Midbrain (tissue), 1 donor: ENCODE data around the gene HRH2.
"Not testable (repeated sequence)": the region's sequence is repeated elsewhere in the genome, so short reads cannot be mapped to it uniquely, and the experiment has no call there.

Experiments used
- DNase-seq: peaks from one replicate; lab custom pipeline; 2025; lab: John Stamatoyannopoulos, UW

HRH2 gene

DNA sequence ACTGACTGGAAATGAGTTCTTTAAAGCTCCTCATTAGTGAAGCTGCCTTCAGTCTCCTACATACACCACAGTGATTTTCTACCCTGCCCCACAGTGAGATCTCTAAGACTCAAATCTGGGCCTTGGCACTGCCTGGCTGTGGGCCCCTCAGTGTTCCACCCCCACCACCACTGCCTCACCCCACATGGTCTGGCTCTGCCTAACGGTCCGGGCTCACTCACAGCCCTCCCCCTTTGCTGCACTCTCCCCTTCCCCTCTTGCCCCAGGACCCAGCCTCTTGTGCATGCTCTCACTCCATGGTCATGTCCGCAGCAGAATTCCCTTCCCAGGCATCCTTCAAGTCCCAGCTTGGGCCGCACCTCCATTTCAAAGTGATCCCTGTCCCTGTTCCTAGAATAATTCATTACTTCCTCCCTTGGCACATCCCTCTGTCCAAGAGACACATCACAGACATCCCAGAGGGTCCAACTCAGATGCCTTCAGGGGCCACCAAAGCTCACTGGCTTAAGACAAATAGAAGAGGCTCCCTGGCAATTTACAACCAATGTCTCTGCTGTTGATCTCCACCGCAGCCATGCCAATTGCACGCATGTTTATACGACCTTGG is 56.7 kb downstream of the HRH2 start:
- DNase-seq: no peak

DNA sequence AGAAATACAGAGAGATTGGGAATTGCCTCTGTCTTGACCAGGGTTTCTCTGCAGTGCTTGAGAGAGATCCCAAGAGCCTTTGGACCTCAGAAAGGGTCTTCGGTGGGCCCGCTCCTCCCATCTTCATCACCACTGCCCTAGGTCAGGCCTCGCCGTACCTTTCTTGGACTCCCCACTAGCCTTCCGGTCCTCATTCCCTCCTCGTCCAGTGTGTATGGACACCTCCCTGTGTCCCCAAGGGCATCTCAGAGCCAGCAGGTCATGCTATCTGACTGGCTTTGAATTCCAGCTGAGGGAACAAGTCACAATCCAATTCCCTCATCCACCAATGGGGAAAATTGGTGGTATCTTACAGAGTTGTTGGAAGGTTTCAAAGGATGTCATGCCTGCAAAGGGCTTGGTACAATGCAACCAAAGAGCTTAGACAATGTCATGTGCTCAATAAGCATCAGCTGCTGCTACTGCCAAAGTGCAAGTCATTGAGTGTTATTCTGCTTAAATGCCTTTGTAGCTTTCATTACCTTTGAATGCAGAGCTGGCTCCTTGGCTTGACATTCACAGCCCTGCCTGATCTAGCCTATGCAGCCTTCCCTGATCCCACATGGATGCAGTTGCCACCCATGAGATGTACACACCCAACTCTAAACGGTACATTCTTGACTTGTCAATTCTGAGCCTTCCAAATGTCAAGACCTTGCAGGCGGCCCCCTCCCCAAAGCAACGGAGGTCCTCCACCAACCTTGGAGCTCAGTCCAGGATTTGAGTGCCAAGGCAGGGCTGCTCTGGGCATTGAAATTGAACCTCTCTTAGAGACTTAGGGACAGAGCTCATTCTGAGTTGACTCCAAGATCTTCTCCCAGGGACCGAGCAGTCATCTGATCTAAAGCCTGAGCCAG is 58.0 kb downstream of the HRH2 start:
- no peak for DNase-seq

DNA sequence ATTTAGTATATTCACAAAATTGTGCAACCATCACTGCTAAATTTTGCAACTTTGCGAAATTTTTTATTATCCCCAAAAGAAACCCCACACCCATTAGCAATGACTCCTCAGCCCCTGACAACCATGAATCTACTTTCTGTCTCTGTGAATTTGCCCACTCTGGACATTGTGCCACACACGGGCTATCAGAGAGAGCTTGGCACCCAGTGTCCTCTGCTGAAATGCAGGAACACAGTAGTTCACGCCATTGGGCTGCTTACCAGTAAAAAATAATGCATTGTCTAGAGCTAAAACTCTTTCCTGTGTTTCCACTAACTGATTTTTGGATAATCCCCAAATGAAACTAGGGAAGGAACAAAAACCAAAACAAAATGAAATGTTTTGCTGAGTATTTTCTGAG is 60.0 kb downstream of the HRH2 start:
- no peak for DNase-seq

DNA sequence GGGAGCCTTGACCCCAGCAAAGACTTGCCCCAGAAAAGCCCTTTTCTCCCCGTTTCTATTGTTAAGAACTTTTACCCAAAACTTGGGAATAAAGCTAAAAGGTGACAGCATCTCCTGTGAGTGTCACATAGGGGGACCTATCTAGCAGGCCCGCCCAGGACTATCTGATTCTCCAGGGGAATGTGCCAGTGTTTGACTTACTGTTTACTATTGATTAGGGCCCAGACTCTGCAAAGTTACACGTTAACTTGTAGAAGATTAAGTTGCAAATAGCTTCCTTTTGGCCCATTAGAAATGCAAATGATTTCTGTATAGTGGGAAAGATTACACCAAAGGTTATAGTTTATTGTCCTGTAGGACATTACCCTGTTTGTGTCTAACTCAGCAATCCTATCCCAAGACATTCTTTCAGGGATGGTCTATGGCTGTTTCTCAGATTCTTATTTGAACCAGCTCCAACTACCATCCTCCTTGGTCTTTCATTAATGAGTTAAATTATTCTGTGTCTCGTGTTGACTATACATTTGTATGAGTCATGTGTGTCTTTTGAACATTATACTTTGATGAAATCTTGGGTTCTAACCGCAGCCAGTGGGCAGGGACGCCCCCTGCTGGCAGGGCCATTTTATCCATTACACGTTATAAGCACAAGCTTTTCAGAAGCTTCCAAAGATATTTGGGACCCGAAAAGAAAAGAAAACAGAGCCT is 60.7 kb downstream of the HRH2 start:
- DNase-seq: peak; percentile 3

DNA sequence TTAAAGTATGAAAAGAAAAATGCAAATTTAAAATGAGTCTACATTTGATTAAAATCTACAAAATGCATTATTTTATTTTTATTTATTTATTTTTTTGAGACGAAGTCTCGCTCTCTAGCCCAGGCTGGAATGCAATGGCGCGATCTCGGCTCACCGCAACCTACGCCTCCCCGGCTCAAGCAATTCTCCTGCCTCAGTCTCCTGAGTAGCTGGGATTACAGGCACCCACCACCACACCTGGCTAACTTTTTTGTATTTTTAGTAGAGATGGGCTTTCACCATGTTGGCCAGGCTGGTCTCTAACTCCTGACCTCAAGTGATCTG is 61.2 kb downstream of the HRH2 start:
- not testable (repeated sequence) for DNase-seq

DNA sequence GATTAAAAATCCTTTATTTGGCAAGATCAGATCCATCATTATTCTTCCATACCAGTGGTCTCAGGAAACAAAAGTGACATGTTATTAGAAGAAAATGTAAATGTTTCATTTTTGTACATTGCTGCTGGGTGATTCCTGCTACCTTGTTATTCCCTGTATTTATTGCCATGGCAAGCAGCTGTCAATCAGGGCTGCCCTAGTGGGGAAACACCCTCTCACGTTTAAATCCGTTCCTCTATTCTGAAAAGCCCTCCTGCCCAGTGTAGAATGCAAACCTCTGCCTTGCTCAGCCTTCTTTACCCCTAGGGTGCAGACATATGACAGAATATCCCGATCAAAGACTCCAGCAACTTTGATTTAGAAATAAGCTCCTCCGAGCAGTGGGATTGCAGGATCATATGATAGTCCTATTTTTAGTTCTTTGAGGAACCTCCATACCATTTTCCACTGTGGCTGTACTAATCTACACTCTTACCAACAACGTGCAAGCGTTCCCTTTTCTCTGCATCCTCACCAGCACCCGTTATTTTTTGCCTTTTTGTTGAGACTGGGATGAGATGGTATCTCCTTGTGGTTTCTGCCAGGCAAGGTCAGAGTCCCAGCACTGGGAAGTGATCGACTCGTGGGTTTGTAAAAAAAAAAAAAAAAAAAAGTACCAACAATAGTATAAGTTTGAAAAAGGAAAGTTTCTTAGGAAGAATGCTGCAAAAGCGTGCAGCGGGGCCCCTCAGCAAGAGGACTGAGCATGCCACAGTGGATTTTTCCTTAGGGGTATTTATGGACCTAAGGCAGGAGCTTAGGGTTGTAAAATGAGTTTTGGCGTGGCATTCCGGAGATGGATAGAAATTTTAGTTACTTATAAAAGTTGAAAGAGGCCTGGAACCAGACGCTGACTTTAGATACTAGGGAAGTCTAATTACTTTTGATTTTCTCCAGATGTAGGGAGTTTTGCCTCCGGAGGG is 66.7 kb downstream of the HRH2 start:
- no peak for DNase-seq

DNA sequence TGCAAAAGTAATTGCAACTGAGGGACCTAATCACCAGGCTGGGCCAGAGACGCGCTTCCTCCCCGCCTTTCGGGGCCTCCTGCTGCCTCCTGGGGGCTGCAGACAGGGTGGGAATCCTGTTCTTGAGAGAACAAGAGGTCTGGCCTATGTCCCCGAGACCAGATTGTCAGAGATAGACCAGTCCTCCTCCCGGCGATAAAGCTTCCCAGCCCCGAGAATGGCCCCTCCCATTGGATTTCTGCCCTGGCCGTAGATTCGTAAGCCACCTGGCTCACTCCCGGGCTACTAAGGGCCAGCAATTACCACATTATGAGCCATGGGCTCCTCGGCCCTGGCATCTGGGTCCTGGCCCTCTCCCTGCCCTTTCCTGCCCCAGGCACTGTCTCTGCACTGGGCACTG is 70.4 kb downstream of the HRH2 start:
- DNase-seq: no peak

DNA sequence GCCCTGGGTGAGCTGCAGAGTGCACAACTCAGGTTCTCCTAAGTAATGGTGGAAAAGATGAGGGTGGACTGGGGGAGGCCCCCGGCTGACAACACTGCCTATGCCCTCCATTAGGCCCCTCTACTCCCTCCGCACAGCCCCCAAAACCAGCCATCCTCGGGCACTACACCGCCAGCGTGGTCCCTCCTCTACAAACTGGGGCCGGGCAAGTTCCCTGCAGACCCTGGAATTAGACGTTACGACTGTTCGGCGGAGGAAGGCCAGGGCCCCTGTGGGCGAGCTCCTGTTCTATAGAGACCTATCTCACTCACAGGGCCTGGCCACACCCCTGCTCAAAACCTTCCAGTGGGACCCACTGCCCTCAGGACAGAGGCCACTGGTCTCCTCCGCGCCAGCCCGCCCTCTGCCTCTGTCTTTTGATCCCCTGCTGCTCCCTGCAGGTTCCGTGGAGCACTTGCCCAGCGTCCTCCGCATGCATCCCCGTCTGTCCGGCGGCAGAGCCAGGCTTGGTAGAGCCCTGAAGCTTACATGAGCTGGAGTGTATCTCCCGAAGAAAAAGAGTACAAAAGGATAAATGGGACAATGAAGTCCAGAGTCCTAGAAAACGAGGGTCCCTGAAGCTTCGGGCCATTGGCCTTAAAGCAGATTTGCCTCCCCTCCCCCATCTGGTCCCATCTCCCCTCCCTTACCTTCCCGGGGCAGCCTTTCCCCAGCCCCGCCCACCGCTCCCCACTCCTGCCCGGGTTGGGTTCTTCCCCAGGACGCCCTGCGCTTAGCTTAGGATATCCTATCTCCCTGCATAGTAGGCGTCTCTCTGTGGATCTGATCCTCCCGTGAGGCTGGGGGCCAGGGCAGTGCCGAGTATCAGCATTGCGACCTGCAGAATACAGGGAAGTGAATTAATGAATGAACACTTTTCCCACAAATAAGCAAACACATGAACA is 71.3 kb downstream of the HRH2 start:
- DNase-seq: no peak

DNA sequence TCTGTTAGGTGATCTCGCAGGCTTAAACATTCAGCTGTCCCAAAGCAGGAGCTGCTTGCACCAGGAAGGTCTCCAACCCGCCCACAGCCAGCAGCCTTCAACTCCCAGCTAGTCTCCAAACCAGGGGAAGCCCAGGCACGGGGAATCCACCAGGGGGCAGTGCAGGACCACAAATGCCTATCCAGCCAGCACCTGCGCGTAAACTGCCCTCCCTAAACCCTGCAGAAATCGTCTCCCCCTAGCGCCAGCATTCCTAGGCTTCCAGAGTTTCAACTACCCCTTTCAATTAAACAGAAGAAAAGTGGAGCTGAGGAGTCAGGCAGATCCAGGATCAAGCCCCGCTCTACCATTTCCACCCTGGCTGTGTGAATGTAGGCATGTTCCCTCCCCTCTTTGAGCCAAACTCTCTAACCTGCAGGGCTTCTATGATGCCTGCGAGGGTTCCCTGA is 72.0 kb downstream of the HRH2 start:
- DNase-seq: peak; percentile 89

DNA sequence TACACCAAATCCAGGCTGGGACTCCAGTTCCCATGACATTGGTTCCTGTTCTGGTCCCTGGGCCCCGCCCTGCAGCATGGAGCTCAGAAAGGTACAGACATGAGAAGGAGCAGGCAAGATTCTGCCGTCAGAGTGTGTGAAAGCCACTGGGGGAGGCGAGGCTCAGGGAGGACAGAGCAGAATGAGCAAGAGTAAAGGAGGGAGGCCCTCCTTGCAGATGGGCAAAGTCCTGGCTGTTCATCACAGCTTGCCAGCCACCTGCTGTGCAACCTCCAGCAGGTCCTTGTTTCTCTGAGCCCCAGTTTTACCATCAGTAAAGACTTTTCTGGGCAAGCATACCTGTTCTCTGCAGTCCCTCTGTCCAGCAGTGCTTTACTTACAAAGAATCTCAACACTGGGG is 73.3 kb downstream of the HRH2 start:
- DNase-seq: no peak

DNA sequence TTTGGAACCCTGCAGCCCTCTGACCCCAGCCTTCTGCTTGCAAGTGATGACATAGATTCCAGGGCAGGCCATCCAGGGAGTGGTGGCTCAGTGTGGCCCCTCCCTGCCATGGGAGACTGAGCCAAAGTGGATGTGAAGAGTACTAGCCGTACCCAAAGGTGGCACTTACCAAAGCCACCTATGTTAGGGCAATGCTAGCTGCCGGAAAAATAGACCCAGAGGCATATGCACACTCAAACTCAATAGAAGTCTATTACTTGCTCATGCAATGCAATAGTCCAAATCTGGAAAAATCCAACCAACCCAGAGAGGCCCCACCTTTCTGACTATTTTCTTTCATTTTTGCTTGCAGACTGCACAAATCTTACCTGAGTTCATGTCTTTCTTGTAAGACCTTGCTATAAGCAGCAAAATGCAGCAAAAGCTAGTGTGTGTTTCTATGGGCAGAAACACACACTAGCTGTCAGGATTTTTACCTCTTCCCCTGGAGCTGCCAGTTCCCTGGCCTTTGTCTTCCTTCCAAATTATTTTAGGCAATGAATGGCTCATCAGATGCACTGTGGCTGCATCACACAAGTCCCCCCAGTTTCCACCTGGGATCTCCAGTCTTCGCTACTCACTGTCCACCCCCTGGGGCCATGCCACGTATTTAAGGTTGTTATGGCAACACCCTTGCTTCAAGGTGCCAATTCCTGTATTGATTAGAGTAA is 74.0 kb downstream of the HRH2 start:
- DNase-seq: no peak

DNA sequence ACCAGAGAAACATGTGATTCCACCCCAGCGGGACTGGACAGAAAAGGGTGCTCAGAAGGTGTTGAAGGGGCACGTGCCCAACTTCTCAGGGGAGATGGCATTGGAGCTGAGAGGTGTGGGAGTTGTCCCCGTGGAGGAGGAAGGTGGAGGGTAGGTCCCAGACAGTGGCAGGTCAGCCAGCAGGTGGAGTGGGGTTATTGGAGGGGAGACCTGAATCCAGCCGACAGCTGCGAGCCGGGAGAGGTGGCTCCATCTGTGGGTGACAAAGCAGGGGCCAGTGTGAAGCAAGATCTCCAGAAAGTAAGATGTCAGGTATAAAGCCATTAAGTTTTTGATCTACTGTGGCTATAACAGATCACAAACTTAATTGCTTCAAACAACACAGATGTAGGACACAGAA is 75.1 kb downstream of the HRH2 start:
- no peak for DNase-seq

DNA sequence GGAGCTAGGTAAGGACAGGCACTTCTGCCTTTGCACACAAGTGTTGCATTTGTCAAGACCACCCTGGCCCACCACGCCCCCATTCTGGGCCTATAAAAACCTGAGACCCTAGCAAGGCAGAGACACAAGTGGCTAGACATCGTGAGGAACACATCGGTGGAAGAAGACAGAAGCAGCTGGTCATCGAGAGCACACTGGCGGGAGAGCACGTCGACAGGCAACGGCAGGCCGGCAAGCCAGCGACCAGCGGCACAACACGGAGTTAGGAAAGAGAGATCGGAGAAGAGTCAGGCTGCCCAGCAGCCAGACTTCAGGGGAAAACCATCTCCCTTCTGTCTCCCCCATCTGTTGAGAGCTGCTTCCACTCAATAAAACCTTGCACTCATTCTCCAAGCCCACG is 76.1 kb downstream of the HRH2 start:
- DNase-seq: no peak

DNA sequence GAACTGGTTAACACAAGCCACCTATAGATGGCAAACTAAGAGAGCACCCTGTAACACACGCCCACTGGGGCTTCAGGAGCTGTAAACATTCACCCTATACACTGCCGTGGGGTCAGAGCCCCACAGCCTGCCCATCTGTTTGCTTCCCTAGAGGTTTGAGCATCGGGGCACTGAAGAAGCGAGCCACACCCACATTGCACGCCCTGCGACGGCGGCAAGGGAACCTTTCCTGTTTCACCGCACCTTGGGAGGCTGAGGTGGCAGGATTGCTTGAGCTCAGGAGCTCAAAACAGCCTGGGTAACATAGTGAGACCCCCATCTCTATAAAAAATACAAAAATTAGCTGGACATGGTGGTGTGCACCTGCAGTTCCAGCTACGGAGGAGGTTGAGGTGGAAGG is 76.6 kb downstream of the HRH2 start:
- DNase-seq: no peak

DNA sequence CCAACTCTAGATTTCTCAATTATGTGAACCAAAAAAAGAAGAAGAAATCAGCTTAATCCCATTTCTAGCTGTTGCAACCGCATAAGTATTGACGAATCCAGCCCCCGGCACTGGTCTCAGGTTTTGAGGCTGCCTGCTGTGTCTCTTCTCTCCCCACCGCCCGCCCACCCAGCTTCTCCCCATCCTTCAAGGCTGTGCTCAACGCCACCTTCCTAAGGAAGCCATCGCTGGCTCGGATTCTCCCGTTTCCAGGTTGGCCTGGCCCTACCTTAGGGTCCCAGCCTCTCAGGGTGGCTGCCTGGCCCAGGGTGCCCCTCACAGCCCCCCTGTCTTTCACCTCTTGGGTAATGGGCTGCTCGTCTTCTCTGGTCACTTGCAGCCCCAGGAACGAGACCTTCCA is 77.8 kb downstream of the HRH2 start:
- DNase-seq: no peak

DNA sequence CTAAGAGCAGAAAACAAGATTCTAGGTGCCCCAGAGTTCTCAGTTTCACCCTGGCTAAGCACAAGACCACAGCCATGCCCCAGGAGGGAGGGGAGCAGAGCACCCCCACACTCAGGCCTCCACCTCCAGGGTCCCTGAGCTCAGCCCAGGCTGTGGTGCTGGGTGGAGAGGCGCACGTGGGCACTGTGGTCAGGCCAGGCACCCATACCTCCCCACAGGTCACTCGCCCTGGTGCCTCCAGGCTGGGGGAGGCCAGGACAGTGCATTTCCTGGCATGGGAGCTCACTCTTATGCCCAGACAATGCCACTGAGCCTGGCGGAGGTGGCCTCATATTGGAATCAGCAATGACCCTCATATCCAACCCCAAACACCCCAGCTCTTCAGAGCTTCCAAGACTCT is 78.8 kb downstream of the HRH2 start:
- no peak for DNase-seq

DNA sequence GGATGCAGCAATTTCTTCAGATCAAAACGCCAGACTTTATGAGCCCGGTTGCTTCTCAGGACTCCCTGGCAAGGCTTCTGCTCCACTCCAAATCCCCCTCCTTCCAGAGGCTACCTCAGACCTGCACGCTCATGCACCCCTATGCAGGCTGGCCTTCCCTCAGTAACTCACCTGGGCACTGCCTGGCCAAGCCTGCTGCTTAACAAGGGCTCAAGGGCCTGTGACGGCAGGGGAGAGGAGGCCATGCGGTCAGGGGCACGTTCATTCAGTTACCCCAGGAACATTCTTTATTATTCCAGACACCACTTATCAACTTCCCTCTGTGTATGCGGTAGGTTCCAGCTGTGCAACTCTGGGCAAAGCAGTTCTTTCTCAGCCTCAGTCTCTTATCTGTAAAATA is 79.6 kb downstream of the HRH2 start:
- no peak for DNase-seq

DNA sequence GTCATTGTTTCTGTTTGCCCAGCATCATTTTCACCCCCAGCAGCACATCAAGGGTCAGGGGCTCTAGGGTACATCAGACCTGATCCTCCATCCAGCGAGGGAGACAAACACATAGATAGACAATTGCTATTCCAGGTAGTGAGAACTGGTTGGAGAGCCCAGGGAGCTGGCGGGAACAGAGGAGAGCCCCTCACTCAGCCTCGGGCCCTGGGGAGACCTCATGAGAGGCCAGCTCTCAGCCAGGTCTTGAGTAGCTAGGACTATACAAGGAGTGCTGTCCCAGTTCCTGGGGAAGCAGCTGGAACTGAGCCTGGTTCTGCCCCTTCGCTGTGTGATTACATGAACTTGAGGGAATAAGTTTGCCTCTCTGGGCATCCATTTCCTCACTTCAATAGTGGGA is 80.3 kb downstream of the HRH2 start:
- no peak for DNase-seq

DNA sequence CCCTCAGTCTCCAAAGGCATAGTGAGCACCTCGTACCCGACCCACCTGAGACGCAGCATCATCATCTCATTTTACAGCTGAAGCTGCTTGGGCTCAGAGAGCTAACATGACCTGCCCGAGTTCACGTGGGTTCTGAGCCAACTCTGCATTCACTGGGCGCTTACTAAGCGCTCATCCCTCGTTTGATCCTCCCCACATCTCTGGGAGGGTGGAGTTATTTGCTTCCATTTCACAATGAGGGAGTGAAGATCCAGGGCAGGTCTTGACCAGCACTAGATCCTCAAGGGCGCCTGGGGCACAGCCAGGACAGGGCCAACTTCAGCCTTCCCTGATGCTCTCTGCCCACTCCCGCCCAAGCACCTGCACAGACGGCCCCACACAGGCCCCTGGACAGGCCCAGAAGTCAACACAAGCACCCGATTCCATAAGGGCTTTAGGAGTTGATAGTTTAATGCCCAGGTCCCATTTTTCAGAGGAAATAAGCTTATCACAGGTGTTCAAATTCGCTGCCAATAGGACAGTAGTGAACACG is 80.8 kb downstream of the HRH2 start:
- DNase-seq: no peak

DNA sequence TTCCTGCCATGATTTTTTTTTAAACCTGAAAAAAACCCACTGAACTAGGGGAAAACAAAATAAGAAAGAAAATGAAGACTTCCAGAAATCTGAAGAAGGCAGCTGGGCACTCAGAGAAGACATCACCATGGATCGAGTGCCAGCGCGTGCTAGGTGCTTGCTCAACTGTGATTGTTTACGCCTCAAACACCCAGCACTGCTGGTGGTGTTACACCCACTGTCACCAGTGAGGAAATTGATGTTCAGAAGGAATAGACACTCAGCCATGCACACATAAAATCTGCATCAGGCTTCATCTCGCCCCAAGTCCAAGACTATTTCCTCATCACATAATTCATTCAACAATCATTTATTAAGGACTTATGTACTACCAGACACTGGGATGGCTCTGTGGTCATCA is 82.1 kb downstream of the HRH2 start:
- no peak for DNase-seq
